Head of caudate nucleus (tissue), 42 donors: ENCODE results near the gene SEPHS1.
"Not testable (repeated sequence)": the region's sequence is repeated elsewhere in the genome, so short reads cannot be mapped to it uniquely, and the experiment has no call there.

Experiments
- DNase-seq, 42 donors: peaks; one replicate each; pipeline versions ENCODE4 v3.0.0 to v3.0.0-alpha.2; 2020 to 2021; ENCODE audit warnings: mixed read lengths in 7 of 42
- intact Hi-C: fragments of 100-400 bp; cut with DNase I; formaldehyde crosslinking; loops from one replicate; pipeline ENCODE4 v1.15.0; 2022

The SEPHS1 gene, protein sequence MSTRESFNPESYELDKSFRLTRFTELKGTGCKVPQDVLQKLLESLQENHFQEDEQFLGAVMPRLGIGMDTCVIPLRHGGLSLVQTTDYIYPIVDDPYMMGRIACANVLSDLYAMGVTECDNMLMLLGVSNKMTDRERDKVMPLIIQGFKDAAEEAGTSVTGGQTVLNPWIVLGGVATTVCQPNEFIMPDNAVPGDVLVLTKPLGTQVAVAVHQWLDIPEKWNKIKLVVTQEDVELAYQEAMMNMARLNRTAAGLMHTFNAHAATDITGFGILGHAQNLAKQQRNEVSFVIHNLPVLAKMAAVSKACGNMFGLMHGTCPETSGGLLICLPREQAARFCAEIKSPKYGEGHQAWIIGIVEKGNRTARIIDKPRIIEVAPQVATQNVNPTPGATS

DNA sequence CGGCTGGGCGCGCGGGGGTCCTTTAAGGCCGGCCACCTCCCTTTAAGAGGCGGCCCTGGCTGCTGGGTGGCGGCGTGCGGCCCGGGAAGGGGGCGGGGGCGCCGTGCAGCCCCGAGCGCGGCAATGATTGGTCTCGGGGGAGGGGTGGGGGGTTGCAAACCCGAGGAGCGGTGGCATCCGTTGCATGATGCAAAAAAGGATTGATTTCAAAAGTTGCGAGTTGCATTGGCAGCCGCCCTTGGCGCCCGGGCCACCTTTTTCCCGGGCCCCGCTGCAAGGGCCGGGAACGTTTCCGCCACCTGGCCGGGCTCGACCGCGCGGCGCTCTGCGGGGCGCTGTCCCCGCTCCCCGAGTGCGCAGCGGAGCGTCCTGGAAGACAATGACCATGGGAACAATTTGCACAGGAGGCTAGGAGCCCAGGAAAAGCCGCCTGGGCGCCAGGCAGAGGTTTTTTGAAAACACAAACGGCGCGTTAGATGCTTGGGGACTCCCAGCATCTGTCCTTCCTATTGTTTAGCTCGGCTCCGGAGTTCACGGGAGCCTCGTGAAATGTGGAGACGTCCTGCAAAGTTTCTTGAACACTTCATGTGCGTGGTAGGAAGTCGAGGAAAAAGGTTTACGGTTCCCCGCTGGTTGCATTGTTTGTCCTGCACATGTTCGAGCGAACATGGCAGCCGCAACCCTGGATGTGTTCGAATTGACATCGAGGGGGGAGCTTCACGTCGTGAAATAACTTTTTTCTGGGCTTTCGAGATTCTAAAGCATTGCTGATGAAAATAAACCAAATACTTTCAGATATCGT, at the start of gene SEPHS1:
SEPHS1 (minus strand) TSS at position 78 of the 802 bp plus-strand sequence. CDS start 3,343 bp downstream, outside the sequence.
- DNase-seq, result peak; percentile 32 to 88 (median 76)
- intact Hi-C loops, result loop anchor here (5.0 kb wide), 1 partner anchor 46 kb away; the partner anchor contains the start of gene PHYH

DNA sequence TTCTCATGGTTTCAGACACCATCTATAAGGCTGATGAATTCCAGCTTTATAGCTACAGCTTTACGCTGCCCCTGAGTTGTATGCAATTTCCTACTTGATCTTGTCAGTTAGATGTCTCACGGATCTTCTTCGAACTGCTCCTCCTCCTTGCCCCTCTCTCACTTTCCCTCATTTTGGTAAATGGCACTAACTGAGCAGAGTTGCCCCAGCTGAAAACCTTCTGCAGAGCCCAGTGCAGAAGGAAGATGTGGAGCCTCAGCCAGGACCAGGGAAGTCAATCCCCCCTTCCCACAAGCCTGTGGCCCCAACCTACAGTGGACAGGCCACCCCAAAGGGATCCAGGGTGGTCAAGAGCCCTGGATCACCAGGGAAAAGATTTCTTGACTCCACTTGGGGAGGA, 49.0 kb upstream of the SEPHS1 start:
- intact Hi-C loops, result no loop called here
- DNase-seq, result no peak

DNA sequence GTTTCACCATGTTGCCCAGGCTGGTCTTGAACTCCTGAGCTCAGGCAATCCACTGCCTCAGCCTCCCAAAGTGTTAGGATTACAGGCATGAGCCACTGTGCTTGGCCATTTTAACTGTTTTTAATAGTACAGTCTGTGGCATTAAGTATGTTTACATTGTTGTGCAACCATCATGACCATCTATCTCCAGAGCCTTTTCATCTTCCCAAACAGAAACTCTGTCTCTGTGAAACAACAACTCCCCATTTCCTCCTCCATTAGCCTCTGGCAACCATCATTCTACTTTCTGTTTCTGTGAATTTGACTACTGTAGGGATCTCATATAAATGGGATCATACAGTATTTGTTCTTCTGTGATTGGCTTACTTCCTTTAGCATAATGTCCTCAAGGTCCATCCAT, 48.3 kb upstream of the SEPHS1 start:
- no peak for DNase-seq
- intact Hi-C loops, result no loop called here

DNA sequence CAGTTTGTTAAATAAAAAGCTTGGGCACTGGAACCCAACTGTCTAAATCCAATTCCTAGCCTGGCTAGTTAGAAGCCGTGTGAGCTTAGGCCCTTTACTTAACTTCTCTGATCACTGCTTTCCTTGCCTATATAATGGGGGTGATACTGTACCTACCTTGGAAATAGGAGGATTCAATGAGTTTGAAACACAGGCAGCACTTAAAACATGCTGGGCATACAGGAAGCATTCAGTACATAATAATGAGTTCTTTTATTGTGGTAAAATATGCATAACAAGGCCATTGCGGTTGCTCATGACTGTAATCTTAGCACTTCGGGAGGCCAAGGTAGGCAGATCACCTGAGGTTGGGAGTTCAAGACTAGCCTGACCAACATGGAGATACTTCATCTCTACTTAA, 47.4 kb upstream of the SEPHS1 start:
- no peak for DNase-seq
- intact Hi-C loops, result no loop called here

DNA sequence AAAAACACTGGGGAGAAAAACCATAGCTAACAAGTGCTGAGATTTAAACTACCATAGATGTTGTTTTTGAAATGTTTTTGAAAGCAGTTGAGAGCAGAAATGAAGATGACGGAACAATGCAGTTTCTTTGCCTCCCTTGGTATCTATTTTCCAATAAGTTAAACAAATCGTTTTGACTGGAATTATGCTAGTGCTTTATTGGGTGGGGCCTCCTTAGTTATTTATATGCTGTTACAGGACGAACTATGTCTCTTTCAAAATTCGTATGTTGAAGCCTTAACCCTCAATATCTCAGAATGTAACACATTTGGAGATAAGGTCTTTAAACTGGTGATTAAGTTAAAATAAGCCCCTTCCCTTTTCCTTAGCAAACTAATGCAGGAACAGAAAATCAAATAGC, 45.5 kb upstream of the SEPHS1 start:
- no peak for DNase-seq
- intact Hi-C loops, result no loop called here

DNA sequence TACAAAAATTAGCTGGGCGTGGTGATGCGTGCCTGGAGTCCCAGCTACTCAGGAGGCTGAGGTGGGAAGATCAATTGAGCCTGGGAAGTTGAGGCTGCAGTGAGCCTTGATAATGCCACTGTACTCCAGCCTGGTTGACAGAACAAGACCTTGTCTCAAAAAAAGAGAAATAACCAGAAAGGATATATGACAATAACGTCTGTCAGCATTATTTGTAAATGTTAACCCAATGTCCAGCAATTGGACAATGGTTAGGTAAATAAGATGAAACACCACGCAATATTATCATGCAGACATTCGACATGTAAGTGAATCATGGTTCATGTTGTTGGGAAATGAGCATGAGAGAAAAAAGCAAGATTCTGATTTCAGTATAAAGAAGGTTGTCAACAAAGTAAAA, 44.6 kb upstream of the SEPHS1 start:
- intact Hi-C loops, result no loop called here
- DNase-seq, result no peak

DNA sequence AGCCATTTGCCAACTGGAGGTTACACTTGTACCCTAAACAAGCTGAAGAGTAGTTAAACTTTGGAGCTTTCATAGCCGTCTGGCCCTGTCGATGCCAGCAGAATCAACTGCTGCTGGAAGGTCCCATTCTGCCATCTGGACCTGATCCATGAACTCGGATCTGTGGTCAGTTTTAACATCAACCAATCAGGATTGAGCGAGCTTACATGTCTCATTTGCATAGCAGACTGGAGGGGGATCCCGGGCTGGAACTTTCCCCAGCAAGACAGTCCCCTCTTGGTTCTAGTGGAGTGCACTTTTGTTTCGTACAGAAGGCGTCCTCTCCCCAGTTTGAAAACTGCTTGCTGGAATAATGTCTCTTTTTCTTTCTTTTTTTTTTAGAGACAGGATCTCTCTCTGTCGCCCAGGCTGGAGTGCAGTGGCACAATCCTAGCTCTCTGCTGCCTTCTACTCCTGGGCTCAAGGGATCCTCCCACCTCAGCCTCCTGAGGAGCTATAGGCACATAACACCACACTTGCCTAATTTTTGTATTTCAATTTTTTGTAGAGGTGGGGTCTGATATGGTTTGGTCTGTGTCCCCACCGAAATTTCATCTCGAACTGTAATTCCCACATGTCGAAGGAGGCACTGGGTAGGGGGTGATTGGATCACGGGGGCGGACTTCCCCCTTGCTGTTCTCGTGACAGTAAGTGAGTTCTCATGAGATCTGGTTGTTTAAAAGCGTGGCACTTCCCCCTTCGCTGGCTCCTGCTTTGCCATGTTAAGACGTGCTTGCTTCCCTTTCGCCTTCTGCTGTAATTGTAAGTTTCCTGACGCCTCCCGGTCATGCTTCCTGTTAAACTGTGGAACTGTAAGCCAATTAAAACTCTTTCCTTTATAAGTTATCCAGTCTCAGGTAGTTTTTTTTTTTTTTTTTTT, 42.8 kb upstream of the SEPHS1 start:
- intact Hi-C loops, result no loop called here
- DNase-seq, result peak in 5 of 42 donors; percentile 2 to 38 (median 8)

DNA sequence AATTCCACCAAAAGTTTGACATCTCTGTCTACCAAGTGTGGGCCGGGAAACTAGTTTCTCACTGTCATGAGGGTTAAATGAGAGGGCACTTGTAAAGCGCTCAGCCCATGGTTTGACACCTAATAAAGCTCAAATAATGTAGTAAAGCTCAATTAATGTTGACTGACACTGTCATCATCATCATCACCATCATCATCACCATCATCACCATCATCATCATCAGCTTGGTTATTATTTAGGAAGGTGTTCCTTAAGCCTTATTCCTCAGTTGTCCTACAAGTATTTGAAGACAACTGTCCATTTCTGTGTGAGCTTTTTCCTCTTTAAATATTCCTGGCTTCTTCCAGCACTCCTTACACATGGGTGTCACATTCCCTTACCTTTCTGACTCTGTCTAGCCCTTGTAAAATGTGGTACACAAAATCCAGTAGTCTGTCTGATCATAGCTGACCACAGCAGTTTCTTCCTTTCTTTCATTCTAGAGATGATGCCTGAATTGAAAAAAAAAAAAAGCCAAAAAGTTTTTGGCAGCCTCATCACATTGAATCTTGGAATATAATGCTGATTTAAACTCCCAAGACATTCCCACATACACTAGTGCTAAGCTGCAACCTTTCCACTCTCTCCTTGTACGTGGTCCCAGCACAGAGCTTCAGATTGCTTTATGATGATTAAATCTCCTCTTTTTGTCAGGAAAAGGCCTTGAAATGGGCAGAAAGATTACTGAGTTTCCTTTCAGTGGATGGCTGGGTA, 40.6 kb upstream of the SEPHS1 start:
- intact Hi-C loops, result no loop called here
- no peak for DNase-seq

DNA sequence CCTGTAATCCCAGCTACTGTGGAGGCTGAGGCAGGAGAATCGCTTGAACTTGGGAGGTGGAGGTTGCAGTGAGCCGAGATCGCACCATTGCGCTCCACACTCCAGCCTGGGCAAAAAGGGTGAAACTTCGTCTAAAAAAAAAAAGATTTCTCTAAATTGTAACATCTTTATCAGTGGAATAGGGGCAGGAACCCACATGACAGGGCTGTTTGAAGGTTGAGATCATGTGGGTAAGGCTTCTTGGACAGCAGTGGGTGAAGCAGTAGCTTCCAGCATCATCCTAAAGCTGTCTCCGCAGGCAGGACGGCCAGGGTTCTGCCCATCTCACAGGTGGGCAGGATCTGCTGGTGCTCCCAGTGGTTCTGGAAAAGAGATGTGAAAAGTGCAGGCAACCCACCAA, 37.9 kb upstream of the SEPHS1 start:
- intact Hi-C loops, result no loop called here
- no peak for DNase-seq

DNA sequence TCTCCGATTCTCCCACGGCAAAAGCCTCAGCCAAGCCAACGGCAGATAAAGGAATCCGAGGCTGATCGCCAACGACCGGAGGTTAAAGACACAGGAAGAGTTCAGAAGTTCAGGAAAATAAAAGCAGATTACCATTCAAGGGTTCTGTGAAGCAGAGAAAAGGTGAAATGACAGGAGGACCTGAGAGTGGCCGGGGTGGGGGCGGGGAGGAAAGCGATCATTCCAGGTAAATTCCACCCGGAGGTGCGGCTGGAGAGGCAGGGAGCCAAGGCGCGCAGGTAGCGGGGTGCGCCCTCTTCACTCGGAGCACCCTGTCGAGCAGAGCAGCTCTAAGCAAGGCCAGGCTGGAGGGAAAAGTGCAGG, 35.3 kb upstream of the SEPHS1 start:
- intact Hi-C loops, result no loop called here
- no peak for DNase-seq

DNA sequence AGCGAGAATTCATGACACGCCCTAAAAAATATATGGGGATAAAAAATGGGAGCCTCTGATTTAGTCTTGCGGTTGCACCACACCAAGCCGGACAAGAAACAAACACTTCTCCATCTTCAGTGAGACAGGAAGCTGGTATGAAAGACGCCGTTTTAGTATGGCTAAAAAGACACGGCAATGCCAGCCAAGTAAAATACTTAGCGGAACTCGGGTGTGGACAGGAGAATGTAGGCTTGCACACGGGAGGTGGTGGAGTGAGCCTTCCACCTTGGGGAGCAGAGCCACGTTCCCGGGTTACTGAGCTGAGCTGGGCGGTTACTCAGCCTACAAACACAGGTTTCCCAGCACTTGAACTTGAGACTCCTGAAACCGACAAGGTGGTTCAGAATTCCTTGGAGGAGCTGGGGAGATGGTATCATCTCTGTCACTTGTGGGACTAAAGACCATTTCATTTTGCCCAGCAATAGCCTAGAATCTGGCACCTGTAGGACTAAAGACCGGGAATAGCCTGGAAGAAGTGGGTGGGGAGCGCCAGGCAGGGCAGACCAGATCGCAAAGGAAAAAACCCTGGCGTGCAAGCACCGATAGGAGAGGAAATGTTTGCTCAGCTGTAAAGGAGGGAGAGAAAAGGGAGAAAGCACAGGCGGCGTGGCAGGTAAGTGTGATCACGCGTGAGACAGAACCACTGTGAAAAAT, 34.8 kb upstream of the SEPHS1 start:
- intact Hi-C loops, result no loop called here
- no peak for DNase-seq

DNA sequence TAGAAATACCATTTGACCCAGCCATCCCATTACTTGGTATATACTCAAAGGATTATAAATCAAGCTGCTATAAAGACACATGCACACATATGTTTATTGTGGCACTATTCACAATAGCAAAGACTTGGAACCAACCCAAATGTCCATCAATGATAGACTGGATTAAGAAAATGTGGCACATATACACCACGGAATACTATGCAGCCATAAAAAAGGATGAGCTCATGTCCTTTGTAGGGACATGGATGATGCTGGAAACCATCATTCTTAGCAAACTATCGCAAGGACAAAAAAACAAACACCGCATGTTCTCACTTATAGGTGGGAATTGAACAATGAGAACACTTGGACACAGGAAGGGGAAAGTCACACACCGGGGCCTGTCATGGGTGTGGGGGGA, 31.0 kb upstream of the SEPHS1 start:
- DNase-seq, intact Hi-C loops: not testable (repeated sequence)

DNA sequence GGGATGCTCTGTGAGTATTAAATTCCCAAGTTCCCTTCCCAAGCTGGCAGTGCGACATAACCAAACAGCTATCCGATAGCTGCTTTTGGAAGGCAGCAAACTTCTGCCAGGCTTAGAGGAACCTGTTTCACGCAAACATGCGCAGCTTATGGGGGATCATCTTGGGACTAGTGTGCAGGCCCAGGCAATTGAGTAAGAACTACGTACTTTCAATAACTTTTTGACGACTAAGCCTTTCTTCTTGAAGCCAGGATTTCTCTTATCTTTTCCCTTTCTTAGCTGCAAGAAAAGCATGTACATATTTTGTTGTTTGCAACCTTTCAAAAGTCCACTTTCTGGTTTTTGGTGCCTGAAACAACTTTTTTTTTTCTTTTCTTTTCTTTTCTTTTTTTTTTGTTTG, 28.7 kb upstream of the SEPHS1 start:
- intact Hi-C loops, result no loop called here
- DNase-seq, result peak in 4 of 42 donors; percentile 6 to 14 (median 10)

DNA sequence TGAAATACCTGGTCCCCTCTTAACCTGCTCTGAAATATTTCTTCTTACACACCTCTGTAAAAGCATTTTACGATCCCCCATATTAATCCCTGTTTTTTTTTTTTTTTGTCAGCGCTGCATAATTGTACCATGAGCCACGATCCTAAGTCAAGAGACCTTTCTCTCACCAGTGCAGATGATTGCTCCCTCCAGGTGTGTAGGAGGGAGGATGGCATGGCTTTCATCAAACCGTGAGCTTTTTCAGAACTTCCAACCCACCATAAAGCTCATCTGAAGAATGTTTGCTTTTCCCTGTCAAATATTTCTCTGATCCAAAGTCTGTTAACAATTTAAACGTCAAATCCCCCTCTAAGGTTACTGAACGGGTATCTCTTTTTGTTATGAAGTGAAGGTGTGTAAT, 28.2 kb upstream of the SEPHS1 start:
- peak in 5 of 42 donors; percentile 22 to 48 (median 23) for DNase-seq
- intact Hi-C loops, result no loop called here

DNA sequence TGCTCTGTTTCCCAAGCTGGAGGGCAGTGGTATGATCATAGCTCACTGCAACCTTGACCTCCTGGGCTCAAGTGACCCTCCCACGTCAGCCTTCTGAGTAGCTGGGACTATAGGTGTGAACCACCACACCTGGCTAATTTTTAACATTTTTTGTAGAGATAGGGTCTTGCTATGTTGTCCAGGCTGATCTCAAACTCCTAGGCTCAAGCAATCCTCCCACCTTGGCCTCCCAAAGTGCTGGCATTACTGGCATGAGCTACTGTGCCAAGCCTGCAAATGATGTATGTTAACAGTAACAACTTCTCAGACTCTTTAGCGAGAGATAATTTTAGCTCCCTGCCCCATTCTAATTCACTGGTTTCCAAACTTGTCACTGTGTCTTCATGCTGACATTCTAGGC, 27.7 kb upstream of the SEPHS1 start:
- DNase-seq, result peak in 1 of 42 donors; percentile 27
- intact Hi-C loops, result no loop called here

DNA sequence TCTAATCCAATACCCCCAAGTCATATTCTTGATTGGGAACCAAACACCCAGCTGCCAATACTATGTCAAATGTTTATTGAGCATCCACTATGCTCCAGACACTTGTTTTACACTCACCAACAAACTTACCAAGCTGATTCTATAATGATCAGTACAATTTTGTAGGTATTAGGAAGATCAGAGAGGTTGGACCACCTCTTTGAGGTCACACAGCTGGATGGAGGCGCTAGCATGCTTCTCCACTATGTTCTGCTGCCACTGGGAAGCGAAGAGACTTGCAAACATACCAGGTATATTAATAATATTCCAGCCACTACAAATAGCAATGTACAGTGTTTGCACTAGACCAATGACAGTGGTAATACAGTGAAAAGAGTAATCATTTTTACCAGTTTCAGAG, 25.6 kb upstream of the SEPHS1 start:
- intact Hi-C loops, result loop anchor here (5.0 kb wide), 1 partner anchor 64 kb away; no protein-coding TSS in a partner anchor
- DNase-seq, result no peak

DNA sequence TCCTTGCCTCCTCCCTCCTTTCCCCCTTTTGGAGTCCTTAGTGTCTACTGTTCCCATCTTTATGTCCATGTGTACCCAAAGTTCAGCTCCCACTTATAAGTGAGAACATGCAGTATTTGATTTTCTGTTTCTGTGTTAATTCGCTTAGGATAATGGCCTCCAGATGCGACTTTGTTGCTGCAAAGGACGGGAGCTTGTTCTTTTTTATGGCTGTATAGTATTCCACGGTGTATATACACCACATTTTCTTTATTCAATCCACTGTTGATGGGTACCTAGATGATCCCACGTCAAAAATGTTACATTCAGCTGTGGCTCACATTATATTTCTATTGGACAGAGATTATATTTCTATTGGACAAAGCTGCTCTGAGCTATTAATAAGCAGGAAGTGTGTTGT, 24.4 kb upstream of the SEPHS1 start:
- no peak for DNase-seq
- intact Hi-C loops, result loop anchor here (5.0 kb wide), 1 partner anchor 65 kb away; no protein-coding TSS in a partner anchor
